ENCODE results near the gene PPP2R3A.

Gene PPP2R3A

GRCh38 chr3:135995766-135996165 lies 30.2 kb downstream of the PPP2R3A start:
- no peak for DNase-seq (ENCODE audit: low read depth)
- H3K4me3 ChIP-seq (ENCODE audit: low read length), result no peak overlapping the region
- no peak for TF ChIP-seq CTCF (conservative IDR thresholded peaks at IDR 0.05; ENCODE audit: low read depth, low read length)

GRCh38 chr3:135997554-135998320 lies 32.2 kb downstream of the PPP2R3A start:
- DNase-seq (ENCODE audit: low read depth), result no peak
- H3K4me3 ChIP-seq (ENCODE audit: low read length), result no peak overlapping the region
- TF ChIP-seq CTCF (conservative IDR thresholded peaks at IDR 0.05; ENCODE audit: low read depth, low read length), result no peak

DNA sequence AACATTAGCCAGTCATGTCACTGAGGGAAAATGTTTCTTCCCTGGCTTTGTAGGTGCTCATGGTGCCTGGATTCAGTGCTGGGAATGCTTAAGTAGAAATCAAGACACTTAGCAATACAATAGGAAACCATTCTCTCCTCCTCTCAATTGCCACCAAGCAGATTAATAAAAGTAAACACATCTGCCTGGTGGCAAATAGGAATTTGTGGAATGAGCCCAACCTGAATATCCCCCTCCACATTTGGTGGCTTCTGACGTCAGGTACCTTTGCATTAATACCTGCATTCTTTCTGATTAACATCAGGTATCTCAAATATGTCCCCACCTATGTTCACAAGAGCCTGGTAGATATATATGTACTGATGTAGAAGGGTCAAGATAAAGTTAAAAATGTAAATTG lies 42.7 kb downstream of the PPP2R3A start:
- DNase-seq (ENCODE audit: low read depth), result no peak
- no peak for TF ChIP-seq CTCF (conservative IDR thresholded peaks at IDR 0.05; ENCODE audit: low read depth, low read length)
- H3K4me3 ChIP-seq (ENCODE audit: low read length), result no peak overlapping the region

GRCh38 chr3:136008732-136009470 lies 43.4 kb downstream of the PPP2R3A start:
- DNase-seq (ENCODE audit: low read depth), result no peak
- no peak for TF ChIP-seq CTCF (conservative IDR thresholded peaks at IDR 0.05; ENCODE audit: low read depth, low read length)
- no peak overlapping the region for H3K4me3 ChIP-seq (ENCODE audit: low read length)

DNA sequence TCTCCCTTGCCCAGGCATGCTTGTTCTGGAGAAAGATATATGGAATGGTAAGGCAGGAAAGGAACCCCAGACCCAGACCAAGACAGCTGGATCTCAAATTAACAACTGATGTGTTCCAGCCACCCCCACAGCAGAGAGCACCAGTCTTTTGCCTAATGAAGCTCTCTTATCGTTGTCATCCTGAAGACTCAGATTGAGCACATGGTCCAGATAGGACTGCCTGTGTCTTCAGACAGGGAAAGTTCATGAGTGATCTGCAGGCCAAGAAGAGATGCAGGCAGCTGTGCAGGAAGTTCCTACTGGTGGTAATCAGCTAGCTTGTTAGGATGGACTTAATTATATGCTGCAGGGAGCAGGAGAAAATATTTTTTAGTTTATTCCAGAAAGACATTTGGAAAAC lies 53.3 kb downstream of the PPP2R3A start:
- no peak for DNase-seq (ENCODE audit: low read depth)
- H3K4me3 ChIP-seq (ENCODE audit: low read length), result no peak overlapping the region
- TF ChIP-seq CTCF (conservative IDR thresholded peaks at IDR 0.05; ENCODE audit: low read depth, low read length), result no peak

- TF ChIP-seq CTCF (conservative IDR thresholded peaks at IDR 0.05; ENCODE audit: low read depth, low read length), result no peak
- H3K4me3 ChIP-seq (ENCODE audit: low read length), result no peak overlapping the region
- no peak for DNase-seq (ENCODE audit: low read depth)
Observed at GRCh38 chr3:136021803-136022202, 56.3 kb downstream of the PPP2R3A start.

All from retinal pigment epithelial cell (primary cell).